ENCODE measurements around the gene SPSB3. TPM values are rescaled to one million over a fixed set of nuclear protein-coding genes. Genes with fewer than 3 reads are reported as not detected.

SPSB3 gene
- total and polyA plus RNA-seq, 2 of the 13 experiments (the other 11 are each of a cell fraction or from before 2014, with no cell fraction given) = 13.2 to 21.9 TPM

- FAIRE-seq (no peak), DNase-seq (ENCODE audit: low spot score) (no peak), ATAC-seq (no peak)
- H3K4me3 ChIP-seq (replicated peaks in 1 of 3; ENCODE audit: insufficient read depth in 1 of 3, low read depth in 2 of 3, low read length in 3 of 3) = no peak overlapping the region
- H4K20me1 ChIP-seq (ENCODE audit: insufficient read depth, low read length) = no peaks in the 10 kb centered on the region; the same call in 1 of the 2 replicates
- no peak overlapping the region for H3K9ac ChIP-seq (ENCODE audit: insufficient read depth, low read depth, low read length)
- in situ Hi-C loops (cut with HindIII; ENCODE audit: extremely low pct_ligation_motif_present, low pct_unique_long_range_greater_than_20kb) = loop anchor here (5.0 kb wide), 1 partner anchor 38 kb away; the partner anchor contains the start of genes NUBP2 and SPSB3
- TF ChIP-seq ZNF784 (CRISPR knock-in tag; IDR thresholded peaks at IDR 0.05; ENCODE audit: borderline replicate concordance) = no peak
- TF ChIP-seq ZNF256 (CRISPR knock-in tag; conservative IDR thresholded peaks at IDR 0.05) = no peak
- no peak for TF ChIP-seq HDAC2 (CRISPR knock-in tag; IDR thresholded peaks at IDR 0.05)
- TF ChIP-seq IRX3 (CRISPR knock-in tag; IDR thresholded peaks at IDR 0.05; ENCODE audit: borderline replicate concordance, low read depth) = no peak
- no peak for TF ChIP-seq CSRNP2 (CRISPR knock-in tag; conservative IDR thresholded peaks at IDR 0.05; ENCODE audit: low read depth)
- no peak for TF ChIP-seq PAXIP1 (CRISPR knock-in tag; conservative IDR thresholded peaks at IDR 0.05)
- TF ChIP-seq ZNF83 (CRISPR knock-in tag; IDR thresholded peaks at IDR 0.05; ENCODE audit: borderline replicate concordance) = no peak
- TF ChIP-seq SOX5 (CRISPR knock-in tag; IDR thresholded peaks at IDR 0.05; ENCODE audit: borderline replicate concordance) = no peak
- no peak for TF ChIP-seq ZNF512B (CRISPR knock-in tag; IDR thresholded peaks at IDR 0.05; ENCODE audit: borderline replicate concordance)
- peak; percentile 70 for TF ChIP-seq AGO2 (optimal IDR thresholded peaks at IDR 0.05; ENCODE audit: low read depth, low read length)
- peak; percentile 25 for TF ChIP-seq RBFOX2 (IDR thresholded peaks at IDR 0.05; ENCODE audit: low read depth, low read length)
- WGBS (ENCODE audit: low lambda C conversion rate) = 98% methylated on average over 12 of the region's 25 CpGs
- H3K4me2 ChIP-seq (ENCODE audit: low read depth, low read length) = no peak overlapping the region
- intact Hi-C loops (cut with micrococcal nuclease; ENCODE audit: unreplicated experiment) = no loop called here
- peaks cover 20% of the 10 kb centered on the region for H3K4me1 ChIP-seq (ENCODE audit: insufficient read depth, low read length)
- no peak overlapping the region for H3K27ac ChIP-seq (ENCODE audit: extremely low read length, insufficient read depth, low read length)
- H2AFZ ChIP-seq (ENCODE audit: low read length) = no peak overlapping the region
- no peaks in the 10 kb centered on the region for H3K9me3 ChIP-seq (ENCODE audit: low read length)
- no peaks in the 10 kb centered on the region for H3K27me3 ChIP-seq (ENCODE audit: control insufficient read depth in 1 of 2, insufficient read depth in 2 of 2, low read length in 2 of 2)
- no TSS peak for BruUV-seq (replicated peaks)
- CTCF ChIA-PET (ENCODE audit: low intra/inter-chr PET ratio, low total read pairs) = no interaction called here
- H3K36me3 ChIP-seq (replicated peaks in 1 of 2; ENCODE audit: control insufficient read depth in 1 of 2, insufficient read depth in 2 of 2, low read length in 2 of 2) = peaks cover 16 to 44% of the 10 kb centered on the region in 2 experiments; a peak in 4 of 5 replicates
- peaks cover 14% of the 10 kb centered on the region for H3K79me2 ChIP-seq (ENCODE audit: insufficient read depth, low read length)
- POLR2A ChIA-PET = no interaction called here
Observed at GRCh38 chr16:1820096-1820945, 38.0 kb upstream of the SPSB3 start.

All from HepG2 (cell line).